Measurements from ENCODE around the gene ZNF423.

DNA sequence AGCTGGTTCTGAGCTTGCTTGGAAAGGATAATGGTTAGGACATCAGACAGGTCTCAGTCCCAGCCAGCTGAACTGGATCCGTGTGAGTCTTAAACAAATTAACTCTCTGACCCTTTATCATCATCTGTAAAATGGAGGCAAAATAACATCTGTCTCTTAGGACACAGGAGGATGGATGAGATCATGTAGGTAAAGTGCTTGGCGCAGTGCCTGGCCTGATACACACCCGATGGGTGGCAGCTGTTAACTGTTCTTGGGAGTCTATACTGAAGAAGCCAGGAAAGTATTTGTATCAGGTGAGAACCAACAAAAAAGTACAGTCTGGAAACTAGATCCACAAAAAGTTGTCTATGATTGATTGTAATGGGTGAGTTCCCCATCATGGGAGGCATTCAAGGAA, 293.7 kb downstream of the ZNF423 start:
- no peak for TF ChIP-seq CTCF (IDR thresholded peaks at IDR 0.05; ENCODE audit: insufficient read depth, low read depth, low read length)
- TF ChIP-seq EZH2 (IDR thresholded peaks at IDR 0.05; ENCODE audit: insufficient read depth, low read length) = no peak

All from astrocyte (in vitro differentiated cells and primary cell).